Memory B cell (primary cell): ENCODE data around the gene IRX1.

Experiments used
- ATAC-seq: fragments of 150-1000 bp; cut with Tn5 transposase; 2 replicates; pipeline ENCODE4 v1.10.0; 2021; ENCODE audit warnings: low read depth, mild to moderate bottlenecking, moderate library complexity
- DNase-seq, 2 donors: peaks; one replicate each; pipeline ENCODE4 v3.0.0; 2022; ENCODE audit warnings: low spot score in 2 of 2
- H3K27ac Mint-ChIP-seq: one replicate; pipeline ENCODE4 v1.8.0; 2022; ENCODE audit warnings: mild to moderate bottlenecking, moderate library complexity, mixed read lengths
- H3K27me3 Mint-ChIP-seq: one replicate; pipeline ENCODE4 v1.8.0; 2022; ENCODE audit warnings: mixed read lengths
- H3K36me3 Mint-ChIP-seq: one replicate; pipeline ENCODE4 v1.8.0; 2022; ENCODE audit warnings: mild to moderate bottlenecking, mixed read lengths
- H3K4me1 Mint-ChIP-seq: one replicate; pipeline ENCODE4 v1.8.0; 2022; ENCODE audit warnings: mixed read lengths
- H3K4me3 Mint-ChIP-seq: one replicate; pipeline ENCODE4 v1.8.0; 2022; ENCODE audit warnings: mild to moderate bottlenecking, moderate library complexity, mixed read lengths
- H3K9me3 Mint-ChIP-seq: one replicate; pipeline ENCODE4 v1.8.0; 2022; ENCODE audit warnings: mixed read lengths

Gene IRX1

DNA sequence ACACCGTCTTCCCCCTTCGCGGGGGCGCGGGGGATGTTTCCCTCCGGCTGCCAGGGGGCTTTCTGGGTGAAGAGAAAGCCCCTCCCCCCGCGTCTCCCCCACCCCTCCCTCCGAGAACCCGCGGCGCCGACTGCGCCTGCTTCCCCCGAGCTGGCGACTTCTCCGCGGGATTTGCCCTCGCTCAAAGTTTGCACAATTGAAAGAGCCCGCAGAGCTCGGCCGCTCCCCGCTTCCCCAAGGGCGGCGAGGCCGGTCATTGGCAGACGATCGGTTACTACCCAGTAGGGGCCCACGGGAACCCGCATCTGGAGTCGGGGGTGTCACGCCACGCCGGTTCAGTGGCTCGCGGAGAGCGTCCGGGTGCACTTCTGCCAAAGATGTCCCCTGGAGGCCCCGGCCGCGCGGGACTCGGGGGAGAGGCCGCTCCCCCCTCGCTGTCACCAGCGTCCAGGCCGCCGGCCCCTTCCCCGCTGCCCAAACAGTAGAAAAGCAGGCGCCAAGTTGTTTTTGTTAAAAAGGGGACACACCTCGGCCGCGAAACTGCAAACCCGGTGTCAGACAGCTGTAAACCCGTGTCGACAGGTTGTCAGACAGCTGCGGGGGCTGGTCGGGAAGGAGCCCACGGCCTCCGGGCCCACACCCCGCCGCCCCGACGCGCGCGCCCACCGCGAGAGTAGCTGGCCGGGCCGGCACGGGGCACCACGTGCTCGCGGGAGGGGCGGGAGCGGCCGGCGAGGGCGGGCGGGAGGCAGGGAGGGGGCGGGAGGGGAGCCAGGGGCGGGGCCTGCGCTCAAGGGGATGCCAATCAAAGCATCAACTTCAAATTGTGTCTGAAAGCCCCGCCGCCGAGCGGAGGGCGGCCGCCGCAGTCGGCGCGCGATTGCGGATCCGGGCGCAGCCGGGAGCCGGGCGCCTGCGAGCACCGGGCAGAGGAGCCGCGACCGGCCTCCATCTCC is at the start of gene IRX1:
IRX1 (plus strand) TSS at position 827 of the 956 bp plus-strand sequence. CDS start 274 bp downstream, outside the sequence.
- no peak within 1 kb of the TSS for H3K4me3 Mint-ChIP-seq
- DNase-seq (no peak), ATAC-seq (no peak)
- H3K4me1 Mint-ChIP-seq: peaks cover 2% of the 10 kb centered on the region
- H3K27me3 Mint-ChIP-seq: peaks cover 12% of the 10 kb centered on the region
- H3K36me3 Mint-ChIP-seq: no peaks in the 10 kb centered on the region
- H3K9me3 Mint-ChIP-seq: no peaks in the 10 kb centered on the region
- H3K27ac Mint-ChIP-seq: no peak within 1 kb of the TSS

DNA sequence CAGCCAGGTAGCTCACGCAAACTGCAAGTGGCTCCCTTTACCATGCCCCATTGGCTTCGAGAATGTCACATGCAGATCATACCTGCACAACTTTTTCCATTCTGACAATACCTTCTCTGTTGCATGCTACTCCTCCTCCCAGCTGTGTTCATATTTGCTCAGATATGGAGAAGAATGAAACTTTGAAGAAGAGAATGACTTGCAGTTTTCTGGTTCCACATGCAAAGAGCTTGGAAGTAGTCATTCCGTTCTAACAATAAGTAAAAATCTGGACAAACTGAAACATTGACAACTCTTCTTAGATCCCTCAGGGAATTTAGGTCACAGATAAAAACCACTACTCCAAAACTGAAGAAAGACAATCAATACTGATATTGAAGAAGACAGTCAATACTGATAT is 49.6 kb upstream of the IRX1 start:
- no peaks in the 10 kb centered on the region for H3K27me3 Mint-ChIP-seq
- H3K27ac Mint-ChIP-seq: no peak overlapping the region
- H3K36me3 Mint-ChIP-seq: no peaks in the 10 kb centered on the region
- H3K9me3 Mint-ChIP-seq: peaks cover 6% of the 10 kb centered on the region
- DNase-seq: no peak
- H3K4me1 Mint-ChIP-seq: no peaks in the 10 kb centered on the region
- no peak overlapping the region for H3K4me3 Mint-ChIP-seq
- ATAC-seq: no peak

DNA sequence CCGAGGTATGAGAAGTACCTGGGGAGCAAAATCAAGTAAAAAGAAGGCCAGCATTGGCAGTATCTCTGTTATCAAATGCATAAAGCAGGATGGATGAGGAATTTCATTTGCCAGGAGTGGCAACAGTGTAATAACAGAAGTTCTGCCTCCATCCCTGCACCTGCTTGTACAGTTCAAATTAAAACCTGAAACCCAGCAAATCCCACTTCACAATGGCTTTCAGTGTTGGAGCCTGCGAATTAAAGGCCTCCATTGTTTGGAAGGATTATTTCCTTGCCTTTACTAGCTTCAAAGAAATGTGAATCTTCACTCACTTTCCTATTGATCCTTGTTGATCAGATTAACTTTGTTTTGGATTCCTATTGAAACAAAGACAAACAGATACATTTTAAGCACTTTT is 31.5 kb upstream of the IRX1 start:
- DNase-seq (no peak), ATAC-seq (no peak)
- Mint-ChIP-seq H3K27ac (no peak overlapping the region), H3K4me1 (no peaks in the 10 kb centered on the region), H3K27me3 (no peaks in the 10 kb centered on the region), H3K4me3 (no peak overlapping the region), H3K36me3 (no peaks in the 10 kb centered on the region), H3K9me3 (peaks cover 12% of the 10 kb centered on the region)

DNA sequence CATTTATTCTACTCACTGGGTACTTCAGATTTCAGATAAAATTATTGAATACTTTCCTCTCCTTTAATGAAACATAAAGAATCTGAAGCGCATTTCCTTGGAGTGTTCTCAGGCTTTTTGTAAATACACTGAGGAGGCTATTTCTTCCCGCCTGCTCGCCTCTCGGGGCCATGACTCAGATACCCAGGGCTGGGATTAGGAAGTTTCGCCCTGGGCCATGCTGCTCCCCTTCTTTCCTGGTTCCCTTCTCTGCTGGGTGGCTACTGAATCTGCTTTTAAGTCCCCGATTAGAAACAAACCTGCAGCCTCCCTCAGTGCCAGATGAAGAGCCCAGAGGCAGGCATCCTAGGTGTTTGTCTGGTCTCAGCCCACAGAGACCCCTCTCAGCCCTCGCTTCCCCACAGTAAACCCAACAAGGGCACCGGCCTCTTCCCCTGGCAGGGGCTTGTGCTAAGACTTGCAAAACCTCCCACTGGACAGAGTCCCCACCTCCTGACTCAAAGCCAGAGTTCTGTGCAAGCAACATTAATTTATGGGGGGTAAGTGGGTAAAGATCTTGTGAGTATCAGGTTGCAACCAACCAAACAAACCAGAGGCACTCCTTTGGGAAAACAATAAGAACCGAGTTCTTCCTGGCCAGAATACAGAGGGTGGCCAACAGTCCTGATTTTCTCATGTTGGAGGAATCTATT is 30.7 kb upstream of the IRX1 start:
- no peak for ATAC-seq
- Mint-ChIP-seq H3K4me3 (no peak overlapping the region), H3K36me3 (no peaks in the 10 kb centered on the region), H3K4me1 (no peaks in the 10 kb centered on the region), H3K27ac (no peak overlapping the region), H3K27me3 (no peaks in the 10 kb centered on the region), H3K9me3 (peaks cover 12% of the 10 kb centered on the region)
- DNase-seq: no peak

DNA sequence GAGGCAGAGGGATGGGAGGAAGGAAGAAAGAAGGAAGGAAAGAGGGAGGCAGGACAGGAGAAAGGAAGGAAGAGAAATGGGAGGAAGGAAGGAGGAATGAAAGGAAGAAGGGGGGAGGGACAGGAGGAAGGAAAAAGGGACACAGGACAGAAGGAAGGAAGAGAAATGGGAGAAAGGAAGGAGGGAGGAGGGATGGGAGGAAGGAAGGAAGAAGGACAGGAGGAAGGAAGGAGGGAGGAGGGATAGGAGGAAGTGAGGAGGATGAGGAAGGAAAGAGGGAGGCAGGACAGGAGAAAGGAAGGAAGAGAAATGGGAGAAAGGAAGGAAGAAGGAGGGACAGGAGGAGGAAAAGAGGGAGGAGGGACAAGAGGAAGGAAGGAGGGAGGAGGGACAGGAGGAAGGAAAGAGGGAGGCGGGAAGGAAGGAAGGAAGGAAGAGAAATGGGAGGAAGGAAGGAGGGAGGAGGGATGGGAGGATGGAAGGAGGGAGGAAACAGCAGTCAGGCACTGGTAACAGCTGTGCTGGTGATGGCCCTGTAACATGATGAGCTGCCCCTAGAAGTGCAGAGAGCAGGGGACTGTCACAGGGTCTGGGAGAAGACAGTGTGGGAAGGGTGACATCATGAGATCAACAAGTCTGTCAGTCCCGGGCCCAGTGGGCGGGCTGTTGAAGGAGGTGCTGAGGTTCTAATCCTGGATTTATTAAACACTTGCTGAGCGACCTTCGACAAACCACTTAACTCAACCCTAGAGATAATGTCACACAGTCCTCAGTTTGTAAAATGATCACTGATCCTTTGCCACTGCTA is 10.7 kb upstream of the IRX1 start:
- Mint-ChIP-seq H3K27ac (no peak overlapping the region), H3K4me3 (no peak overlapping the region)
- ATAC-seq: no peak

DNA sequence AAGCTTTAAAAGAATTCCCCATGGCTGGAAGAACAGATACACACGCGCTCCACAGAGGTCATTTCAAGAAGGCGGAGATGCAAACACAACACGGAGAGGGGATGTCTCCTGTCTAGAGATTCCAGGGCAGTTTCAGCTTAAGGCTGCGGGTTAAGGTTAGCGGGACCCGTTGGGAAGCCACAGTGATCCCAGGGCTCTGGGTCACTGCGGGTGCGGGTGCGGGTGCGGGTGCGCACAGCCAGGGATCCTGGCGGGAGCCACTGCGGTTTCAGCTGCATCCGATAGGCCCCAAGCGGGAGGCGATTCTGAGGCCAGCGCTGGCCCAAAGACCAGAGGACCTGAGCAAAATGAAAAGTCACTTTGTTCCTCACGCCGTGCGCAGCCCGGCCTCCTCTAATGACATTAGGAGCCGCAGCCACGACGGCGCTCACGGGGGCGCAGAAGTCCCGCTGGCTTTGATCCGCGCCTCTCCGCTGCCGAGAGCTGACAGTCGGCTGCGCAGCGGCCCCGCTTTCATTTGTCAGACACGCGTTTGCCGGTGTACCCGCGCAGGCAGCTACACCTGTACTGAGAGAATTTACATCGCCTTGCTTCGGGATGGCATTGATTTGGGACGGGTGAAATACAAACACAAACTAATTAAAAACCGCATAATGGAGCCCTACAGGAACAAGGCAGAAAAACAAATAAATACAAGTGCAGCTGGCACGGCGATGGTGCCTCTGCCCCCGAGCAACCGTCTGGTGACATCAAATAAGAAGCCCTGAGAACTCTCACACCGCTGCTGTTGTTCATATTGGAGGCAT is 5.3 kb upstream of the IRX1 start:
- peaks cover 6% of the 10 kb centered on the region for H3K9me3 Mint-ChIP-seq
- no peak for DNase-seq
- H3K27me3 Mint-ChIP-seq: peaks cover 18% of the 10 kb centered on the region
- H3K4me1 Mint-ChIP-seq: peaks cover 2% of the 10 kb centered on the region
- H3K4me3 Mint-ChIP-seq: no peak overlapping the region
- no peak for ATAC-seq
- H3K36me3 Mint-ChIP-seq: no peaks in the 10 kb centered on the region
- no peak overlapping the region for H3K27ac Mint-ChIP-seq

More for the DNA sequence above, 10.7 kb upstream of the IRX1 start:
- Mint-ChIP-seq H3K27me3 (peaks cover 8% of the 10 kb centered on the region), H3K4me1 (no peaks in the 10 kb centered on the region), H3K9me3 (peaks cover 16% of the 10 kb centered on the region), H3K36me3 (peaks cover 2% of the 10 kb centered on the region)
- no peak for DNase-seq

DNA sequence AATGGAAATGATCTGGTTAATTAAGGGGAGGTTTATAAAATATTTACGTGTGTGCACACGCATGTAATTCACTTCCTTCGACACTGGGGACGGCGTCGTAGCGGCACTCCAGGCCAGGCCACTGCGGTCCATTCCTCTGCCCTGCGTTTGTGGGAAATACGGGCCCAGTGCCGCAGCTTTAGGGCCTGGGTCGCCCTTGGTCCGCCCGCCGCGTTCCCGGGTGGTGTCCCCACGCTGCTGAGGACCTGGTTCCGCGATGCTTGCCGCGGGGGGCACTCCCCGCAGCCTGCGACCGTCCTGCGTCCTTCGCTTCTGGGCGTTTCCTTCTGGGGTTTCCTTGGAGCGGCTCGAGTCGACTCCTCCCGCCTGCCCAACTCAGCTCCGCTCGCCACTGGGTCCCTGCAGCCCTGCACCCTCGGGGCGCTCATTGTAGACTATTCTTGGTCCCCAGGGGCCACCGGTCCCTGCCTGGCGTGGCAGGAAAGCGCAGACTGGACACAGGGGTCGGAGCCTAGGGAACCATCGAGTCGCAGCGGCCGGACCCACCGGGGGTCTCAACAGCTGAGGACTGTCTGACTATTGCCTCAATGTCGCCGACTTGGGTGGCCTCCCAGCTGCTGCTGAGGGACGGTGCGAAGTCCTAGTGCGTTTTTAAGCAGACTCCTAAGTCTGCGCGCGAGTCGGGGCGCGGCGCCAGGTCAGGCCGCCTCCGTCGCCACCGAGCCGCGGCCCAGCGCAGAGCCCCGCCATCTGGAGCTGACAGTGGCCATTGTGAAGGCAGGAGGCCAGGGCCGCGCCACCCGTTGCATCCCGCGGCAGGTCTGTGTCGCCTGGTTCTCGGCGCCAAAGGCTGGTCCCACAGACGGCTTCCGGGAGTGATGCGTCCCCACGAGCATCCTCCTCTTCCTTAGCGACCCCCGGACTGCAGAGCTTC is 4.4 kb upstream of the IRX1 start:
- peaks cover 15% of the 10 kb centered on the region for H3K27me3 Mint-ChIP-seq
- DNase-seq (no peak), ATAC-seq (no peak)
- H3K4me1 Mint-ChIP-seq: peaks cover 2% of the 10 kb centered on the region
- H3K27ac Mint-ChIP-seq: no peak overlapping the region
- H3K4me3 Mint-ChIP-seq: no peak overlapping the region
- no peaks in the 10 kb centered on the region for H3K36me3 Mint-ChIP-seq
- peaks cover 4% of the 10 kb centered on the region for H3K9me3 Mint-ChIP-seq

DNA sequence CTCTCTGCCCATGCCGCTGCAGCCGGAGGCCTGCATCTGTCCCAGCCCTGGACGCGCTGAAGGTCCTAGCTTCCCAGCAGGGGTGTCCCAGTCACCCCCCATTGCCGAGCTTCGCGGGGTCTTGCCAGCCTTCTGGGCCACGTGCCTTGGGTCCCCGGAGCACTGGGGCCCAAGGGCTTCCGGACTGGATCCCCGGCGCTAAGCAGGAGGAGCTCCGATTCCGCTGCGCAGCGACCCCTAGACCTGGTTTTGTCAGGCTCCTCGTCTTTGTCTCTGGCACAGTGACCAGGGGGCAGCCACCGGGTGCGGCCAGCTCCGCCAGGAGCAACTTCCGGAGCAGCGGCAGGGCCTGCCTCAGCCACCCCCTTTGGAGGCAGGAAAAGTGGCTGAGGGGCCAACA is 3.3 kb upstream of the IRX1 start:
- Mint-ChIP-seq H3K4me1 (peaks cover 2% of the 10 kb centered on the region), H3K27ac (no peak overlapping the region), H3K27me3 (peaks cover 11% of the 10 kb centered on the region), H3K9me3 (no peaks in the 10 kb centered on the region), H3K36me3 (no peaks in the 10 kb centered on the region), H3K4me3 (no peak overlapping the region)
- DNase-seq (no peak), ATAC-seq (no peak)

DNA sequence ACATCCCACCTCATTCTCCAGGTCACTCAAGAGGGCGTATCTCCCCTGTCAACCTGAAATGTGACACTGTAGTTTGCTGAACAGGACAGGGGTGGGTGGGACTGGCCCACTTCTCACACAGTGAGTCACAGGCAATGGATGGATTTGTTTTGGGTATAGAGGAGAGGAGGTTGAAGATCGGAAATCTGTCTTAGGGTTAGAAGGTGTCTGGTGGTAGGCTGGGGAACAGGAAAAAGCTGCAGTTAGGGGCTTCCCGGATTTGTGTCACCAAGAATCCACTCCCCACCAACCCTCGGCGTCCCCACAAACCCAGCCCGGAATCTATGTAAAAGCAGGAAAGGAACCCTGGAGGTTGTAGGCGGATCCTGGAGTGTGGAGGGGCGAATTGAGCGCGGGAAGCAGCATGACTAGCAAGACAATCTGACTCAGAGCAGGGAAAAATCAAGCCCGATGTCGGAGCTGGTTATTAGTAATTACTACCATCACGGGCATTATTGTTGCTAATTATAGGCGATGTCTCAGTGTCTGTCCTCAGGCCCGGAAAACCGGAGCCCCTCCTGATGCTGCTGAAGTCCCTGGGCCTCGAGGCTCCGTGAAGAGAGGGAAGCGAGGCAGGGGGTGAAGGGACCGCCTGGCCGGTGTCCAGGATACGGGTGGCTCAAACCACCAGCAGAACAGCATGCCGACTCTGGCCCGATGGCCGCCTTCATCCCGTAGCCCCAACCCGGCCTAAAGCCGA is 1.7 kb upstream of the IRX1 start:
- H3K9me3 Mint-ChIP-seq: no peaks in the 10 kb centered on the region
- H3K27ac Mint-ChIP-seq: no peak overlapping the region
- DNase-seq (no peak), ATAC-seq (no peak)
- H3K4me3 Mint-ChIP-seq: no peak overlapping the region
- H3K27me3 Mint-ChIP-seq: peaks cover 9% of the 10 kb centered on the region
- H3K4me1 Mint-ChIP-seq: peaks cover 2% of the 10 kb centered on the region
- H3K36me3 Mint-ChIP-seq: no peaks in the 10 kb centered on the region

DNA sequence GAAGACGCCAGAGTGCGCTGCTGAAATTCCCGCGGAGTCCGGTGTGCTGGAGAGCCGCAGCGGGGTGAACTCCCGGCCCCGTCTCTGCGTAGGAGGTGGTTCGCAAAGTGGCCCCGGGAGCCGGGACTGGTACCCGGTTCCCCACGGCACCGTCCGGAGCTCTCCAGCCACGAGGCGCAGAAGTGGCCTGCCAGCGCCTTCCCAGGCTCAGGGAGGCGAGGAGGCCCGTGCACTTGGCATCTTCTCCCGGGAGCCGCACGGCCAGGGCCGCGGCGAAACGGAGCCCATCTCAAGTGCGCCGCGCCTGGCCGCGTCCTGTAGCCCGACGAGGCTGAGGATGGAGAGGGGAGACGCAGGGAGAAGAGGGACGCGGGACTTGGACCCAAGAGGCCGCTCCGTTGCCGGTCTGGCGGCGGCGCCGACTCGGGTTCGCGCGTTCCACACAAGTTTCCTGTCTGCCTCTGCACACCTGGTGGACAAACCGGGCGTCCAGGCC is 1.1 kb upstream of the IRX1 start:
- H3K36me3 Mint-ChIP-seq: no peaks in the 10 kb centered on the region
- H3K27ac Mint-ChIP-seq: no peak overlapping the region
- DNase-seq (no peak), ATAC-seq (no peak)
- no peak overlapping the region for H3K4me3 Mint-ChIP-seq
- peaks cover 14% of the 10 kb centered on the region for H3K27me3 Mint-ChIP-seq
- H3K4me1 Mint-ChIP-seq: peaks cover 2% of the 10 kb centered on the region
- H3K9me3 Mint-ChIP-seq: no peaks in the 10 kb centered on the region

DNA sequence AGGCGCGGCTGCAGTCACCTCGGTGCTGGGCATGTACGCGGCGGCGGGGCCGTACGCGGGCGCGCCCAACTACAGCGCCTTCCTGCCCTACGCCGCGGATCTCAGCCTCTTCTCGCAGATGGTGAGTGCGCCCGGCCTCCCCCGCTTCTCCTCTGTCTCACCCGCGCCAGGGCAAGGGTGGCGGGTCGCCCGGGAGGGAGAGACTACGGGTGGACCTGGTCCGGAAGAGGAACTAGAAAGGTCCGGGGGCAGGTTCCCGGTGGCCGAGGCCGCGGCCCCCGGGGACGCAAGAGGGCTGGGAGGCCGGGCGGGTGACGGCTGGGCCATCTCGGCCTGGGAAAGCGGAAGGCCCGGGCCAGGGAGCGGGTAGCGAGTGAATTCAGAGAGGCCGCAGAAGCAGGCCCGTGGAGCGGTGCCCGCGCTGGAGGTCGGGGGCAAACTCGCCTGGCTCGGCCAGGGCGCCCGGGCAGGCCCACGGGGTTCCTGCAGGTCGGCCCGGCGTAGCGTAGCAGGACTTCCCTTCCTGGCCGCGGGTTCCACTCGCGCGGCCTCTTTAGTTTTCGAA is 711 bp downstream of the IRX1 start:
- H3K27me3 Mint-ChIP-seq: peaks cover 11% of the 10 kb centered on the region
- ATAC-seq (no peak), DNase-seq (no peak)
- peaks cover 2% of the 10 kb centered on the region for H3K4me1 Mint-ChIP-seq
- no peak overlapping the region for H3K4me3 Mint-ChIP-seq
- no peaks in the 10 kb centered on the region for H3K36me3 Mint-ChIP-seq
- H3K27ac Mint-ChIP-seq: no peak overlapping the region
- H3K9me3 Mint-ChIP-seq: peaks cover 2% of the 10 kb centered on the region

DNA sequence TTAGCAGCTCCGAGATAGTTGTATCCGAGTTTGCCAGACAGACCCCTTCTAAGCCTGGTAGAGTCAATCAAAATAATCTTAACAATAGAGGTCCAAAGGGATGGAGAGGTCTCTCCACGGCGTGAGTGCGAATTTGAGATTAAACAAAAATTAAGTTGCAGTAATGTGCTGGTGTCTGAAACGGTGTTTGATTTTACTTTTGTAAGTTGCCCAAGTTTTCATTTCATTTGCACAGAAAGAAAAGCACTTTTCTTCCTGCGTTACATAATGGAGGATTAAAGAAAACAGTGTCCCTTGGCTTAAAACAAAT is 1.2 kb downstream of the IRX1 start:
- no peak overlapping the region for H3K27ac Mint-ChIP-seq
- no peak for ATAC-seq
- peaks cover 2% of the 10 kb centered on the region for H3K36me3 Mint-ChIP-seq
- H3K9me3 Mint-ChIP-seq: peaks cover 4% of the 10 kb centered on the region
- DNase-seq: no peak
- H3K4me3 Mint-ChIP-seq: no peak overlapping the region
- H3K27me3 Mint-ChIP-seq: peaks cover 14% of the 10 kb centered on the region
- H3K4me1 Mint-ChIP-seq: peaks cover 2% of the 10 kb centered on the region
